Activated naive CD8-positive, alpha-beta T cell (primary cell): ENCODE measurements around the gene GARS1.

ENCODE experiments used
- H3K27ac Mint-ChIP-seq: one replicate; pipeline ENCODE4 v1.8.0; 2021; ENCODE audit warnings: mixed read lengths
- H3K27me3 Mint-ChIP-seq: one replicate; pipeline ENCODE4 v1.8.0; 2021; ENCODE audit warnings: mixed read lengths
- H3K36me3 Mint-ChIP-seq: one replicate; pipeline ENCODE4 v1.8.0; 2021; ENCODE audit warnings: mixed read lengths
- H3K4me1 Mint-ChIP-seq: one replicate; pipeline ENCODE4 v1.8.0; 2021; ENCODE audit warnings: low read depth, mixed read lengths
- H3K4me3 Mint-ChIP-seq: one replicate; pipeline ENCODE4 v1.8.0; 2021; ENCODE audit warnings: mild to moderate bottlenecking, mixed read lengths
- H3K9me3 Mint-ChIP-seq: one replicate; pipeline ENCODE4 v1.8.0; 2021; ENCODE audit warnings: low read depth, mixed read lengths

GARS1 gene

GRCh38 chr7:30596014-30596641, 1.4 kb downstream of the GARS1 start:
- H3K4me3 Mint-ChIP-seq, result peak overlapping the region; percentile 100
- H3K9me3 Mint-ChIP-seq, result no peaks in the 10 kb centered on the region
- no peaks in the 10 kb centered on the region for H3K27me3 Mint-ChIP-seq
- peaks cover 18% of the 10 kb centered on the region for H3K36me3 Mint-ChIP-seq
- H3K27ac Mint-ChIP-seq, result peak overlapping the region; percentile 99
- peaks cover 63% of the 10 kb centered on the region for H3K4me1 Mint-ChIP-seq

GRCh38 chr7:30596721-30597120, 2.0 kb downstream of the GARS1 start:
- Mint-ChIP-seq H3K27me3 (no peaks in the 10 kb centered on the region), H3K4me3 (peak overlapping the region; percentile 100), H3K4me1 (peaks cover 57% of the 10 kb centered on the region), H3K36me3 (peaks cover 22% of the 10 kb centered on the region), H3K9me3 (no peaks in the 10 kb centered on the region), H3K27ac (peak overlapping the region; percentile 99)

GRCh38 chr7:30598121-30598876, 3.6 kb downstream of the GARS1 start:
- Mint-ChIP-seq H3K4me1 (peaks cover 44% of the 10 kb centered on the region), H3K9me3 (no peaks in the 10 kb centered on the region), H3K27me3 (no peaks in the 10 kb centered on the region), H3K27ac (peak overlapping the region; percentile 4), H3K4me3 (peak overlapping the region; percentile 53), H3K36me3 (peaks cover 22% of the 10 kb centered on the region)

- H3K27me3 Mint-ChIP-seq, result no peaks in the 10 kb centered on the region
- H3K9me3 Mint-ChIP-seq, result no peaks in the 10 kb centered on the region
- H3K36me3 Mint-ChIP-seq, result peaks cover 28% of the 10 kb centered on the region
- no peak overlapping the region for H3K4me3 Mint-ChIP-seq
- H3K27ac Mint-ChIP-seq, result no peak overlapping the region
- peaks cover 17% of the 10 kb centered on the region for H3K4me1 Mint-ChIP-seq
Observed at GRCh38 chr7:30604901-30605300, 10.2 kb downstream of the GARS1 start.

GRCh38 chr7:30605832-30606231, 11.2 kb downstream of the GARS1 start:
- peaks cover 17% of the 10 kb centered on the region for H3K4me1 Mint-ChIP-seq
- peaks cover 24% of the 10 kb centered on the region for H3K36me3 Mint-ChIP-seq
- no peak overlapping the region for H3K4me3 Mint-ChIP-seq
- no peaks in the 10 kb centered on the region for H3K9me3 Mint-ChIP-seq
- H3K27me3 Mint-ChIP-seq, result no peaks in the 10 kb centered on the region
- no peak overlapping the region for H3K27ac Mint-ChIP-seq

- Mint-ChIP-seq H3K27me3 (no peaks in the 10 kb centered on the region), H3K9me3 (no peaks in the 10 kb centered on the region), H3K27ac (peak overlapping the region; percentile 70), H3K4me1 (peaks cover 26% of the 10 kb centered on the region), H3K4me3 (no peak overlapping the region), H3K36me3 (peaks cover 22% of the 10 kb centered on the region)
Observed at GRCh38 chr7:30612658-30613265, 18.1 kb downstream of the GARS1 start.

- Mint-ChIP-seq H3K27ac (peak overlapping the region; percentile 70), H3K4me1 (peaks cover 26% of the 10 kb centered on the region), H3K9me3 (no peaks in the 10 kb centered on the region), H3K36me3 (peaks cover 19% of the 10 kb centered on the region), H3K4me3 (no peak overlapping the region), H3K27me3 (no peaks in the 10 kb centered on the region)
Observed at GRCh38 chr7:30613366-30614325, 19.0 kb downstream of the GARS1 start.

GRCh38 chr7:30616318-30616717, 21.6 kb downstream of the GARS1 start:
- H3K4me3 Mint-ChIP-seq, result no peak overlapping the region

GRCh38 chr7:30617359-30617758, 22.7 kb downstream of the GARS1 start:
- Mint-ChIP-seq H3K4me1 (peaks cover 18% of the 10 kb centered on the region), H3K27me3 (no peaks in the 10 kb centered on the region), H3K4me3 (no peak overlapping the region), H3K36me3 (peaks cover 16% of the 10 kb centered on the region), H3K9me3 (no peaks in the 10 kb centered on the region), H3K27ac (no peak overlapping the region)

More at GRCh38 chr7:30616318-30616717, 21.6 kb downstream of the GARS1 start:
- H3K4me1 Mint-ChIP-seq, result peaks cover 25% of the 10 kb centered on the region
- H3K27ac Mint-ChIP-seq, result no peak overlapping the region
- H3K9me3 Mint-ChIP-seq, result no peaks in the 10 kb centered on the region
- H3K36me3 Mint-ChIP-seq, result peaks cover 16% of the 10 kb centered on the region
- no peaks in the 10 kb centered on the region for H3K27me3 Mint-ChIP-seq

- Mint-ChIP-seq H3K36me3 (peaks cover 16% of the 10 kb centered on the region), H3K27me3 (no peaks in the 10 kb centered on the region), H3K4me1 (peaks cover 11% of the 10 kb centered on the region), H3K9me3 (no peaks in the 10 kb centered on the region), H3K4me3 (no peak overlapping the region), H3K27ac (no peak overlapping the region)
Observed at GRCh38 chr7:30618080-30618676, 23.5 kb downstream of the GARS1 start.

- Mint-ChIP-seq H3K4me1 (peaks cover 3% of the 10 kb centered on the region), H3K27ac (no peak overlapping the region), H3K36me3 (peaks cover 13% of the 10 kb centered on the region), H3K9me3 (no peaks in the 10 kb centered on the region), H3K27me3 (no peaks in the 10 kb centered on the region), H3K4me3 (no peak overlapping the region)
Observed at GRCh38 chr7:30618961-30619360, 24.3 kb downstream of the GARS1 start.

- H3K27ac Mint-ChIP-seq, result no peak overlapping the region
- peaks cover 19% of the 10 kb centered on the region for H3K36me3 Mint-ChIP-seq
- H3K4me1 Mint-ChIP-seq, result peaks cover 6% of the 10 kb centered on the region
- H3K27me3 Mint-ChIP-seq, result no peaks in the 10 kb centered on the region
- H3K9me3 Mint-ChIP-seq, result no peaks in the 10 kb centered on the region
- H3K4me3 Mint-ChIP-seq, result no peak overlapping the region
Observed at GRCh38 chr7:30625283-30625682, 30.6 kb downstream of the GARS1 start.

- Mint-ChIP-seq H3K4me3 (no peak overlapping the region), H3K4me1 (peaks cover 6% of the 10 kb centered on the region), H3K27ac (peak overlapping the region; percentile 61), H3K27me3 (no peaks in the 10 kb centered on the region), H3K36me3 (peaks cover 17% of the 10 kb centered on the region), H3K9me3 (no peaks in the 10 kb centered on the region)
Observed at GRCh38 chr7:30627026-30627425, 32.3 kb downstream of the GARS1 start.

GRCh38 chr7:30630986-30631385, 36.3 kb downstream of the GARS1 start:
- no peaks in the 10 kb centered on the region for H3K9me3 Mint-ChIP-seq
- peaks cover 26% of the 10 kb centered on the region for H3K36me3 Mint-ChIP-seq
- peak overlapping the region; percentile 16 for H3K27ac Mint-ChIP-seq
- no peak overlapping the region for H3K4me3 Mint-ChIP-seq
- no peaks in the 10 kb centered on the region for H3K27me3 Mint-ChIP-seq
- H3K4me1 Mint-ChIP-seq, result peaks cover 4% of the 10 kb centered on the region
